ENCODE data around the gene FCRL3.

The FCRL3 gene

DNA sequence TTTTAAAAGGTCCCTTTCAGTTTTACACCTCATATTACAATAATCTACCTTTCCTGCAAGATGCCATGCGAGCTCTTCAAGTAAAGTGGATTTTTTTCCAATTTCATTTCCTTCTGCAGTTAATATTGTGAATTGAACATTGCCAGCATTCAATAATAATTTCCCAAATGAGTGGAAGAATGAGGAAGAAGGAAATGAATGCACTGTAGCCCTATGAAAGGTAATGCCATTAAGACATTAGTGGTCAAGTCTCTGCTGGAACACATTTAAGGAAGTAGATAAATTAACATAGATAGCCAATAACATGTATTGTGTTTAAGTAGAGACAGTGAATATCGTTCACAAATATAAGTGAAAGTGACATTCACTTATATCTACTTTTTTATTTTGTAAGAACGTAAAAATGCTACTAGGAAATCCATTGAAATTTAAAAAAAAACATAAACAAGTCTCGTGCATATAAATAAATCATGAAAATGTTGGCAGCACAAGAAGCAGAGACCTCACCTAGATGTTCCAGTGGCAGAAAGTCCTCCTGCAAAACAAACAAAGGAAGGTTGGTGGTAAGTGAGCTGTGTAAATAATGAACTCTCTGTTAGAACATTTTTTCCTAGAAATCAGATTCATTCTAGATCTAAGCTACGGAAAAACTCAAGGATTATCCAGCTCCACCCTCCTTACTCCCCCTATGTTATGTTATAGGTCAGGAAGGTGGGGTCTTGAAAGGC lies 17.7 kb downstream of the FCRL3 start:
- no peak for FAIRE-seq
- DNase-seq (ENCODE audit: low spot score), result no peak

DNA sequence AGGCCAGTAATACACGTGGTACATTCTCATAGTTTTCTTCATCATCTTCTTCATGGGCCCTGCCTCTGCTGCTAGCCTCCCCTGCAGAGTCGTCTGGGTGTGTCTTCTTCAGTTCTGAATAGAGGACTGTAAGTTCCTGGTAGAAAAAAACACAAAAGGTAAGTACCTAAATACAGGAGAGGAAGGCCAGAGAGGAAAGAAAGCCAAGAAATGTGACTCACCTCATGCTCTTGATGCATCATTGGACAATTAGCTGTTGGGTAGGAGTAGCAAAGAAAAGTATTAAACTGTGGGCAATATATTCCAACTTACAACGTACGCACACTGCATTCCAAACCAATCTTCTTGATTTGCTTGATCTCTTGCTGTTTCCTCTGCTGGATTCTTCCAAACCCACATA lies 21.8 kb downstream of the FCRL3 start:
- no peak for FAIRE-seq
- no peak for DNase-seq (ENCODE audit: low spot score)

DNA sequence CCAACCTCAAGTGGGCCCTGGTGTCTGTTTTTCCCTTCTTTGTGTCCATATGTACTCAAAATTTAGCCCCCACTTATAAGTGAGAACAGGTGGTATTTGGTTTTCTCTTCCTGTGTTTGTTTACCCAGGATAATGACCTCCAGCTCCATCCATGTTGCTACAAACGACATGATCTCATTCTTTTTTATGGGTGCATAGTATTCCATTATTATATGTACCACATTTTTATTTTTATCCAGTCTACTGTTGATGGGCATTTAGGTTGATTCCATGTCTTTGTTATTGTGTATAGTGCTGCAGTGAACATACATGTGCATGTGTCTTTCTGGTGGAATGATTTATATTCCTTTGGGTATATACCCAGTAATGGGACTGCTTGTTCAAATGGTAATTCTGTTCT lies 27.6 kb downstream of the FCRL3 start:
- DNase-seq (ENCODE audit: low spot score), result no peak
- FAIRE-seq, result no peak

DNA sequence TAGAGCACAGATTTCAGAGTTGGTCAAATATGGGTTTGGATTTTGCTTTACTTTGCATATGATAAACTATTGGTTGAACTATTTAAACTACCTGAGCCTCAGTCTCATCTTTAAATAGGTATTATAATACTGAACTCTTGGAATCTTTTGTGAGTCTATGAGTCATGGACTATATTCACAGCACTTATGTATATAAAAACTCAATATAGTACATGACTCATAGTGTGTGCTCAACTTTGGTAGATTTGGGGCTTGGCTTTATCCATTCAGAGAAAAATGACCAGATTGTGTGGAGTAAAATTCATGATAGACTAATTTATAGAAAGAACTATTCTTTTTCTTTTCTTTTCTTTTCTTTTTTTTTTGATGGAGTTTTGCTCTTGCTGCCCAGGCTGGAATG lies 28.7 kb downstream of the FCRL3 start:
- no peak for FAIRE-seq

DNA sequence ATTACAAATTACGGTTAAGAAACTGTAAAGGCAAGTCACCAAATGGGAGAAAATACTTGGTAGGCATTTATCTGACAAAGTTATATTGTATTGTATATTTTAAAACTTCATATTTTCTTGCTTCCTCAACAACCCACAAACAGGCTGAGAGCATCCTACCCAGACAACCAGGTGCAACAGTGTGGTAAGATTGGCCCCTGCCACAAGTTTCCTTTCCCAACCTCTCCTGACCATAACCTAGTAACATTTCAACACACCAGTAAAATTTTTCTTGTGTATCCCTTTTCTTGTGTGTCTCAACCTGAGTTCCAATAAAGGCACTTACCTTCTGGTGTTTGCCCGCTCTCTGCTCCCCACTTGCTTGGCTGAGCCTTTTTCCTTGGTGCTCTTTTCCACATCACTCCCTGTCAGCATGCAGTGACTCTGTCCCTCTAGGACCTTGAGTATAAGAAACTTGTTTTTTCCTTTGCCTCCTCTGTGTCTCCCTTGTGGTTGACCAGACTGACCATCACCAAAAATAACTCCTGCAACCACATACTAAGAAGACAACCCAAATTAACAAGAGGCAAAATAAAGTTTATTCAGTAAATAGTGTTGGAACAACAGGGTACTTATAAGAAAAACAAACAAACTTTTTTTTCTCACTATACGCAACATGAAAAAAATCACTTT lies 40.9 kb downstream of the FCRL3 start:
- DNase-seq (ENCODE audit: low spot score) (no peak), FAIRE-seq (no peak)

More for the DNA sequence above, 28.7 kb downstream of the FCRL3 start:
- DNase-seq (ENCODE audit: low spot score), result no peak

DNA sequence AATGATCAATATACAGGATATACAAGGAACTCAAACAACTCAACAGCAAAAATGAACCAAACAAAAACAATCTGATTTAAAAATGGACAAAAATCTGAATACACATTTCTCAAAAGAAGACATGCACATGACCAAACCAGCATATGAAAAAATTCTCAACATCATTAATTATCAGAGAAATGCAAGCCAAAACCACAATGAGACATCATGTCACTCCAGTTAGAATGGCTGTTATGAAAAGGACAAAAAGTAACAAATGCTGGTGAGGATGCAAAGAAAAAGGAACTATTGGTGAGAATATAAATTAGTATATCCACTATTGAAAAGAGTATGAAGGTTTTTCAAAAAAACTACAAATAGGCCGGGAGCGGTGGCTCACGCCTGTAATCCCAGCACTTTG lies 42.0 kb downstream of the FCRL3 start:
- FAIRE-seq, result no peak
- DNase-seq (ENCODE audit: low spot score), result no peak

DNA sequence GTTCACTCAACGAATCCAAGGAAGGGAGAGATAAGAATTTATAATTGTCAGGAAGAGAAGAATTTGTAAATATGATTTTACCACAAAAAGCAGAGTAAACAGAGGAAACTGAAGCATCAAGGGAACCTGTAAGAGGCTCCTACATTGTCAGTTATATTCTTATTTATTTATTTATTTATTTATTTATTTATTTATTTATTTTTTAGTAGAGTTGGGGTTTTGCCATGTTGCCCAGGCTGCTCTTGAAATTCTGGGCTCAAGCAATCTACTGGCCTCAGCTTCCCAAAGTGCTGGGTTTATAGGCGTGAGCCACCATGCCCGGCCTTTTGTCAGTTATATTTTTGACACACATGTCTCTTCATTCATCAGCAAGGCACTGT lies 47.1 kb downstream of the FCRL3 start:
- FAIRE-seq (no peak), DNase-seq (ENCODE audit: low spot score) (no peak)

DNA sequence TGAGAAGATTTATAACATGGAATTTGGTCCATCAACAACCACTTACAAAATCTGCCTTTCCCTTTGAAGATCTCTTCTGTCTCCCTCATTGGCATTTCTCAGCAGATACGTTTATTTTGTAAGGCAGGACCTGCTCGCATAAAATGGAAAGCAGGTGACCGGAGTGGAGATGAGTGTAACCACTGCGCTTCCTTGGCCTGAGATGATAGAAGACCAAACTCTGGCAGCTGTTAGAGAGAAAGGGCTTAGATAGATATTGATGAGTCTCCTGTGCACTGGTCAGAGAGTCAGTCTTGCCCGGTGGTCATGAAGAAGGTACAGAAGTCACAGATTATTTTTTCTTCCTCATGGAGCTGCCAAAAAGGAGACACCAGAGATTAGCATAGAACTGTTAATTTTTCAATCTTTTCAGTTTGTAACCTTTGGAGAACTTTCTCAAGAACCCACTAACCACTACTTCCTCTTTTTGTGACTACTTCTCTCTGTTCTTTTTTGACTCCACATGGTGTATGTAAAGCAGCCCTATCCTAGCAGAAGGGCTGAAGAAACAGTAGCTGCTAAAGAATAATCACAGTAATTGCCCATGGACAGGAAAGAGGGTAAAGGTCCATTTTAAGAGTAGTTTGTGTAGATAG lies 47.6 kb downstream of the FCRL3 start:
- no peak for DNase-seq (ENCODE audit: low spot score)
- FAIRE-seq, result no peak

DNA sequence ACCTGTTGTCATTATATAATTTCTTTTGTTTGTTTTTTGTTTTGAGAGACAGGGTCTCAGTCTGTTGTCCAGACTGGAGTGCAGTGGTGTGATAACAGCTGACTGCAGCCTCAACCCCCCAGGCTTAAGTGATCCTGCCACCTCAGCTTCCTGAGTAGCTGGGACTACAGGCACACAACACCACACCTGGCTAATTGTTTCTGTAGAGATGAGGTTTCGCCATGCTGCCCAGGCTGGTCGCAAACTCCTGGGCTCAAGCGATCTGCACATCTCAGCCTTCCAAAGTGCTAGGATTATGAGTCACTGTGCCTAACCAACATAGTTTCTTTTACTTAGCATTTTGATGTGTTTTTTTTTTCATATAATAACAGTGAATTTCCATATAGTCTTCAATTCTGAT lies 52.3 kb downstream of the FCRL3 start:
- DNase-seq (ENCODE audit: low spot score), result no peak

DNA sequence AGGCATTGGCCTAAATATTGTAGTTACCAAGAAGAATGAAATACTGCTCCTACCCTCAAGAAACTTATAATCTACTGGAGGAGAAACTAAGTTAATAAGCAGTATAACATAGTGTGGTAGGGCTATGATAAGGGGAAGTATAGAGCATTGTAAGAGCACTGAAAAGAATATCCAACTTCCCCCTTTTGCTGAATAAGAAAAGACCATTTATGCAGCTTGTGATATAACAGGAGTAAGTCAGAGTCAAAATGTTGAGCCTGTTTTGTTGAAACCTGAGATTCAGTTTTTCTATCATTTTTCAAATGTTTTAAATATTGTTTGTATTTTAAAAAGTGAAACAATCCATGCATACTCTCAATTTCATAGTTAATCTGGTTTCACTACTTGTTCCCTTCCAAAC lies 54.4 kb downstream of the FCRL3 start:
- DNase-seq (ENCODE audit: low spot score), result no peak
- no peak for FAIRE-seq

More for the DNA sequence above, 52.3 kb downstream of the FCRL3 start:
- FAIRE-seq, result no peak

DNA sequence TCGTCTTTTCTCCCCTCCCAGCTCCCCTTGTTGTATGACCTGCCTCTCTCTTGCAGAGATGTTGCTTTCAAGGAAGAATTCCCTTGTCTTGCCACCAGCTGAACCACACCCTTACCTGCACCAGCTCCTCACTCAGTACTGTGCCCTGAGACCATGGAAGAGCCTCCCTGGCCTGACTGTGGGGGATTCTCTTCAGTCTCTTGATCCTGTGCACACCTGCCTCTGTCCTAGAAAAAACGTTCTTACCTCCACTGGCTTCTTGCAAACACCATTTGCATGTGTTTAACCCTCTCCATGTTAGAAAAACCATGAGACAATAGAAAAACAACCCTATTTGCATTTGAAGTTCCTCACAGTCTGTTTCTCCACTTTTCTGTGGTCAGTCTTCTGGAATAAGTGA lies 59.4 kb downstream of the FCRL3 start:
- DNase-seq (ENCODE audit: low spot score), result no peak
- no peak for FAIRE-seq

DNA sequence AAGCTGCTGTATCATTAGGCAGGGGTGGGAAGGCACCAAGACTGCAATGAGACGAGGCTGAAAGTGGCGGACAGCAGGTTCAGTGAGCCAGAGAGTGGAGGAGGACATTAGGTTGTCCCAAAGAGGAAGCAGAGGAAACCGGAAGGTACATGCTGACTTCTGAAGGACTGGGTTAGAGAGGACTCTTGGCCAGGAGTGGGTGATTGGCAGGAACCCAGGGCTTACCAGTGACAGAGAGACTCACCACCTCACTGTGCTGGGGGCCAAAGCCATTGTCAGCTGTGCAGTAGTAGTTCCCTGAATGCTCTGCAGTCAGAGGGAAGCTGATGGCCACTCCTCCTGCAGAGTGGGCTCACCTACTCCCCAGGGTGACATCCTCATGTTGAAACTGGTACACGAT lies 60.8 kb downstream of the FCRL3 start:
- FAIRE-seq (no peak), DNase-seq (ENCODE audit: low spot score) (no peak)

DNA sequence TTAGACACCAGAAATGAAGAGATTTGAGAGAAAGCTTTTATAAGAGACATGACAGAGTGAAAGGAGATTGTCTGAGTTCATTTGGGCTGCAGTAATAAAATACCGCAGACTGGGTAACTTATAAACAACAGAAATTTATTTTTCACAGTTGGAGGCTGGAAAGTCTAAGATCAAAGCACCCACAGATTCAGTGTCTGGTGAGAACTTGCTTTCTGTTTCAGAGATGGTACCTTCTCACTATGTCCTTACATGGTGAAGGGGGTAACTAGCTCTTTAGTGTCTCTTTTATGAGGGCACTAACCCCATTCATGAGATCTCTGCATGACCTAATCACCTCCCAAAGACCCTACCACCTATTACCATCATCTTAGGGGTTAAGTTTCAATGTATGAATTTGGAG lies 71.8 kb downstream of the FCRL3 start:
- FAIRE-seq, result no peak
- DNase-seq (ENCODE audit: low spot score), result no peak
